ENCODE measurements around the gene OR1L8. TPM values are rescaled to one million over a fixed set of nuclear protein-coding genes. Genes with fewer than 3 reads are reported as not detected.

The OR1L8 gene
- total and polyA plus RNA-seq, 2 experiments from 2014 or later: not detected

DNA sequence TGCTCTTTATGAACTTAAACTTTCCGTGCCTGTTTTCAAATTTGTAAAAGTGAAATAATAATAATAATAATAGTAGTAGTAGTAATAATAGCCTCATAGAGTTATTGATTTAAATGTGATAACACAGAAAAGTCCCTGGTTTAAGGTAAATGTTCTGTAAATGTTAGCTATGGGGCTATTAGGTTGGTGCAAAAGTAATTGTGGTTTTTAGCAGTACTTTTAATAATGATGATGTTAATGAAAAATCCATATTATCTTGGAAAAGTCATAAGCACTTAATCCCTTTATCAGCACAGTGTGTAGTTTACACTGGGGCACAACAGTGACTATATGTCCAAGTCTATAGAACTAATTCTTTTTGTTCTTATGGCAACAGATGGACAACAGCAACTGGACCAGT lies 31.2 kb upstream of the OR1L8 start, which contains the start of gene OR1Q1:
Gene OR1Q1, plus strand, starts transcription at position 377 of the 400 bp plus-strand sequence. Its CDS starts 0 bp downstream, at position 377.
- Histone ChIP-seq H3K4me3 (no peak within 1 kb of the TSS), H3F3A (replicated peaks; ENCODE audit: low read depth) (no peaks in the 10 kb centered on the region), H3K9me2 (ENCODE audit: insufficient read depth) (no peaks in the 10 kb centered on the region), H3K27ac (ENCODE audit: low read depth) (no peak within 1 kb of the TSS), H3K27me3 (ENCODE audit: insufficient read depth) (no peaks in the 10 kb centered on the region), H2AFZ (no peak within 1 kb of the TSS), H3K4me2 (no peak within 1 kb of the TSS), H4K20me1 (replicated peaks; ENCODE audit: insufficient read depth) (no peaks in the 10 kb centered on the region), H3K4me1 (ENCODE audit: insufficient read depth) (no peaks in the 10 kb centered on the region), H3K79me2 (replicated peaks; ENCODE audit: insufficient read depth) (no peaks in the 10 kb centered on the region), H3K36me3 (ENCODE audit: insufficient read depth) (no peaks in the 10 kb centered on the region; the same call in 1 of the 2 replicates)
- DNase-seq (ENCODE audit: low spot score) (no peak), ATAC-seq (no peak)
- Mint-ChIP-seq H3K27me3 (ENCODE audit: insufficient read depth, low read depth, poor library complexity) (peaks cover 8% of the 10 kb centered on the region), H3K27ac (no peak within 1 kb of the TSS), H3K4me3 (no peak within 1 kb of the TSS), H3K9me3 (peaks cover 82% of the 10 kb centered on the region), H3K36me3 (ENCODE audit: low read depth) (peaks cover 22% of the 10 kb centered on the region; the same call in 2 of the 3 replicates), H3K4me1 (no peaks in the 10 kb centered on the region)
- no peak for TF ChIP-seq STAT1 (IDR thresholded peaks at IDR 0.05; ENCODE audit: unreplicated experiment)
- TF ChIP-seq JUNB (IDR thresholded peaks at IDR 0.05; ENCODE audit: unreplicated experiment): no peak

DNA sequence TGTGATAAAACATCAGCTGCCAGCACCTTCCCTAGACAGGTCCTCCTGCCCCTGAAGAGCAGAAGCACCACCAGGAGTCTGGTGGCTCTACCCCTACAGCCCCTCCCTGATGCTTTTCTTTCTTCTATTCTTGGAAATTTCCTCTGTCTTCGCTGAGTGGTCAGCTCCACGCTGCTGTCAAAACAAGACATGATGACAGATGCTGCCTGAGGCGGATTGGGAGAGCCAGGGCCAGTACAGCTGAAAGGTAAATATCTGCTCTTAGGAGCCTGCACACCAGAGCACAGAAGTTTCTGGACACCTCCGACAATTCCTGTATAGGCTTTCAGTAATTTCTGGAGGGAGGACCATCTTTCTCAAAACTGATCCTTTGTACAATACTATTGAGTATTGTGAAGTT lies 26.6 kb upstream of the OR1L8 start:
- Histone ChIP-seq H3K79me2 (replicated peaks; ENCODE audit: insufficient read depth) (no peaks in the 10 kb centered on the region), H3K4me1 (ENCODE audit: insufficient read depth) (no peaks in the 10 kb centered on the region), H2AFZ (no peak overlapping the region), H3K4me3 (no peak overlapping the region), H3K27me3 (ENCODE audit: insufficient read depth) (no peaks in the 10 kb centered on the region), H3K36me3 (ENCODE audit: insufficient read depth) (no peaks in the 10 kb centered on the region; the same call in 1 of the 2 replicates), H3F3A (replicated peaks; ENCODE audit: low read depth) (no peaks in the 10 kb centered on the region), H4K20me1 (replicated peaks; ENCODE audit: insufficient read depth) (no peaks in the 10 kb centered on the region), H3K27ac (ENCODE audit: low read depth) (no peak overlapping the region), H3K9me2 (ENCODE audit: insufficient read depth) (no peaks in the 10 kb centered on the region), H3K4me2 (no peak overlapping the region)
- DNase-seq (ENCODE audit: low spot score): no peak
- Mint-ChIP-seq H3K4me1 (no peaks in the 10 kb centered on the region), H3K9me3 (peaks cover 84% of the 10 kb centered on the region), H3K36me3 (ENCODE audit: low read depth) (peaks cover 17% of the 10 kb centered on the region), H3K27ac (no peak overlapping the region), H3K4me3 (no peak overlapping the region), H3K27me3 (ENCODE audit: insufficient read depth, low read depth, poor library complexity) (peaks cover 4% of the 10 kb centered on the region)
- TF ChIP-seq, protein P1, sequence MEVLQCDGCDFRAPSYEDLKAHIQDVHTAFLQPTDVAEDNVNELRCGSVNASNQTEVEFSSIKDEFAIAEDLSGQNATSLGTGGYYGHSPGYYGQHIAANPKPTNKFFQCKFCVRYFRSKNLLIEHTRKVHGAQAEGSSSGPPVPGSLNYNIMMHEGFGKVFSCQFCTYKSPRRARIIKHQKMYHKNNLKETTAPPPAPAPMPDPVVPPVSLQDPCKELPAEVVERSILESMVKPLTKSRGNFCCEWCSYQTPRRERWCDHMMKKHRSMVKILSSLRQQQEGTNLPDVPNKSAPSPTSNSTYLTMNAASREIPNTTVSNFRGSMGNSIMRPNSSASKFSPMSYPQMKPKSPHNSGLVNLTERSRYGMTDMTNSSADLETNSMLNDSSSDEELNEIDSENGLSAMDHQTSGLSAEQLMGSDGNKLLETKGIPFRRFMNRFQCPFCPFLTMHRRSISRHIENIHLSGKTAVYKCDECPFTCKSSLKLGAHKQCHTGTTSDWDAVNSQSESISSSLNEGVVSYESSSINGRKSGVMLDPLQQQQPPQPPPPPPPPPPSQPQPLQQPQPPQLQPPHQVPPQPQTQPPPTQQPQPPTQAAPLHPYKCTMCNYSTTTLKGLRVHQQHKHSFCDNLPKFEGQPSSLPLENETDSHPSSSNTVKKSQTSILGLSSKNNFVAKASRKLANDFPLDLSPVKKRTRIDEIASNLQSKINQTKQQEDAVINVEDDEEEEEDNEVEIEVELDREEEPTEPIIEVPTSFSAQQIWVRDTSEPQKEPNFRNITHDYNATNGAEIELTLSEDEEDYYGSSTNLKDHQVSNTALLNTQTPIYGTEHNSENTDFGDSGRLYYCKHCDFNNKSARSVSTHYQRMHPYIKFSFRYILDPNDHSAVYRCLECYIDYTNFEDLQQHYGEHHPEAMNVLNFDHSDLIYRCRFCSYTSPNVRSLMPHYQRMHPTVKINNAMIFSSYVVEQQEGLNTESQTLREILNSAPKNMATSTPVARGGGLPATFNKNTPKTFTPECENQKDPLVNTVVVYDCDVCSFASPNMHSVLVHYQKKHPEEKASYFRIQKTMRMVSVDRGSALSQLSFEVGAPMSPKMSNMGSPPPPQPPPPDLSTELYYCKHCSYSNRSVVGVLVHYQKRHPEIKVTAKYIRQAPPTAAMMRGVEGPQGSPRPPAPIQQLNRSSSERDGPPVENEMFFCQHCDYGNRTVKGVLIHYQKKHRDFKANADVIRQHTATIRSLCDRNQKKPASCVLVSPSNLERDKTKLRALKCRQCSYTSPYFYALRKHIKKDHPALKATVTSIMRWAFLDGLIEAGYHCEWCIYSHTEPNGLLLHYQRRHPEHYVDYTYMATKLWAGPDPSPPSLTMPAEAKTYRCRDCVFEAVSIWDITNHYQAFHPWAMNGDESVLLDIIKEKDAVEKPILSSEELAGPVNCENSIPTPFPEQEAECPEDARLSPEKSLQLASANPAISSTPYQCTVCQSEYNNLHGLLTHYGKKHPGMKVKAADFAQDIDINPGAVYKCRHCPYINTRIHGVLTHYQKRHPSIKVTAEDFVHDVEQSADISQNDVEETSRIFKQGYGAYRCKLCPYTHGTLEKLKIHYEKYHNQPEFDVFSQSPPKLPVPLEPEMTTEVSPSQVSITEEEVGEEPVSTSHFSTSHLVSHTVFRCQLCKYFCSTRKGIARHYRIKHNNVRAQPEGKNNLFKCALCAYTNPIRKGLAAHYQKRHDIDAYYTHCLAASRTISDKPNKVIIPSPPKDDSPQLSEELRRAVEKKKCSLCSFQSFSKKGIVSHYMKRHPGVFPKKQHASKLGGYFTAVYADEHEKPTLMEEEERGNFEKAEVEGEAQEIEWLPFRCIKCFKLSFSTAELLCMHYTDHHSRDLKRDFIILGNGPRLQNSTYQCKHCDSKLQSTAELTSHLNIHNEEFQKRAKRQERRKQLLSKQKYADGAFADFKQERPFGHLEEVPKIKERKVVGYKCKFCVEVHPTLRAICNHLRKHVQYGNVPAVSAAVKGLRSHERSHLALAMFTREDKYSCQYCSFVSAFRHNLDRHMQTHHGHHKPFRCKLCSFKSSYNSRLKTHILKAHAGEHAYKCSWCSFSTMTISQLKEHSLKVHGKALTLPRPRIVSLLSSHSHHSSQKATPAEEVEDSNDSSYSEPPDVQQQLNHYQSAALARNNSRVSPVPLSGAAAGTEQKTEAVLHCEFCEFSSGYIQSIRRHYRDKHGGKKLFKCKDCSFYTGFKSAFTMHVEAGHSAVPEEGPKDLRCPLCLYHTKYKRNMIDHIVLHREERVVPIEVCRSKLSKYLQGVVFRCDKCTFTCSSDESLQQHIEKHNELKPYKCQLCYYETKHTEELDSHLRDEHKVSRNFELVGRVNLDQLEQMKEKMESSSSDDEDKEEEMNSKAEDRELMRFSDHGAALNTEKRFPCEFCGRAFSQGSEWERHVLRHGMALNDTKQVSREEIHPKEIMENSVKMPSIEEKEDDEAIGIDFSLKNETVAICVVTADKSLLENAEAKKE (CRISPR knock-in tag; IDR thresholded peaks at IDR 0.05): no peak
- TF ChIP-seq NANOG (IDR thresholded peaks at IDR 0.05; ENCODE audit: borderline replicate concordance) (no peak), CREB1 (CRISPR knock-in tag; IDR thresholded peaks at IDR 0.05; ENCODE audit: low read depth) (no peak), EZH2 (IDR thresholded peaks at IDR 0.05; ENCODE audit: low read depth, unreplicated experiment) (no peak), POLR2AphosphoS5 (IDR thresholded peaks at IDR 0.05; ENCODE audit: low read depth) (no peak)
- TF ChIP-seq, protein P2, sequence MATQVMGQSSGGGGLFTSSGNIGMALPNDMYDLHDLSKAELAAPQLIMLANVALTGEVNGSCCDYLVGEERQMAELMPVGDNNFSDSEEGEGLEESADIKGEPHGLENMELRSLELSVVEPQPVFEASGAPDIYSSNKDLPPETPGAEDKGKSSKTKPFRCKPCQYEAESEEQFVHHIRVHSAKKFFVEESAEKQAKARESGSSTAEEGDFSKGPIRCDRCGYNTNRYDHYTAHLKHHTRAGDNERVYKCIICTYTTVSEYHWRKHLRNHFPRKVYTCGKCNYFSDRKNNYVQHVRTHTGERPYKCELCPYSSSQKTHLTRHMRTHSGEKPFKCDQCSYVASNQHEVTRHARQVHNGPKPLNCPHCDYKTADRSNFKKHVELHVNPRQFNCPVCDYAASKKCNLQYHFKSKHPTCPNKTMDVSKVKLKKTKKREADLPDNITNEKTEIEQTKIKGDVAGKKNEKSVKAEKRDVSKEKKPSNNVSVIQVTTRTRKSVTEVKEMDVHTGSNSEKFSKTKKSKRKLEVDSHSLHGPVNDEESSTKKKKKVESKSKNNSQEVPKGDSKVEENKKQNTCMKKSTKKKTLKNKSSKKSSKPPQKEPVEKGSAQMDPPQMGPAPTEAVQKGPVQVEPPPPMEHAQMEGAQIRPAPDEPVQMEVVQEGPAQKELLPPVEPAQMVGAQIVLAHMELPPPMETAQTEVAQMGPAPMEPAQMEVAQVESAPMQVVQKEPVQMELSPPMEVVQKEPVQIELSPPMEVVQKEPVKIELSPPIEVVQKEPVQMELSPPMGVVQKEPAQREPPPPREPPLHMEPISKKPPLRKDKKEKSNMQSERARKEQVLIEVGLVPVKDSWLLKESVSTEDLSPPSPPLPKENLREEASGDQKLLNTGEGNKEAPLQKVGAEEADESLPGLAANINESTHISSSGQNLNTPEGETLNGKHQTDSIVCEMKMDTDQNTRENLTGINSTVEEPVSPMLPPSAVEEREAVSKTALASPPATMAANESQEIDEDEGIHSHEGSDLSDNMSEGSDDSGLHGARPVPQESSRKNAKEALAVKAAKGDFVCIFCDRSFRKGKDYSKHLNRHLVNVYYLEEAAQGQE (IDR thresholded peaks at IDR 0.05; ENCODE audit: unreplicated experiment): no peak
- ATAC-seq: no peak
